ENCODE measurements around the gene WDR35. TPM values are rescaled to one million over a fixed set of nuclear protein-coding genes. Genes with fewer than 3 reads are reported as not detected.
A peak's percentile ranks its signal among the peaks of the same experiment; 100 is the strongest.

Gene WDR35
- total RNA-seq, 2 donors from 2014 or later: 4.7 to 6.4 TPM

DNA sequence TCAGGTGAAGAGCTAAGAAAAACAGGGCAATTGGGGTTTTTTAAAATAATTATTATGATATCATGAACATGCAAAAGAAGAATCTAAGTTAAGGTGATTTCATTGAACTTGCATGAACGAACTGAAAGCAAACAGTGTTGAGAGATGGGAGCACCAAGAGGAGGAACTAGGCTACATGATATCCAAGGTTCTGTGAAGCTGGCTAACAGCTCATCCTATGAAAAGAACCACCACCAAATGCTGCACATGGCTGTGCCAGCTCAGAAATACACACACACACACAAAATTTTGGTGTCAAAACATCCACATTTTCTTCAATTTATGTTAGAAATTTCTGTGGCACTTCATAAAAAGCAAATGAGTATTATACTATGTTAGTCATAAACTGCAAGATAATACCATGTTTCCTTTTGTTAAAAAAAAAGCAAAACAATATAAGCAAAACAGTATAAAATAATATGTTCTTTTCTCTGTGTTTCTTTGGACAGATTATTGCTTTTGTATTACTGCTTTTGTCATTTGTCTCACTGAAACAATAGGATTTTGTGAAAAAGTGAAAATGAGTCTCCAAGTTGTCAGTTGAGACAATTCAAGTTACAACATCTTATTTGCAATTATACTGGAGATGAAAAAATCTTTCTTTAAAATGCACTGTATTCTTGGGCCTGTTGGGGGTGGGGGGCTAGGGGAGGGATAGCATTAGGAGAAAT, 75.5 kb downstream of the WDR35 start:
- no peak for DNase-seq
- H3K27ac Mint-ChIP-seq: no peak overlapping the region
- no peak overlapping the region for H3K4me3 Mint-ChIP-seq
- no peak for ATAC-seq (replicated peaks in 1 of 2)
- H3K36me3 Mint-ChIP-seq (ENCODE audit: insufficient read depth in 2 of 2): peaks cover under 1 to 8% of the 10 kb centered on the region in 2 donors
- no peaks in the 10 kb centered on the region for H3K4me1 Mint-ChIP-seq (ENCODE audit: low read depth)
- no peaks in the 10 kb centered on the region for H3K9me3 Mint-ChIP-seq
- H3K27me3 Mint-ChIP-seq (ENCODE audit: low read depth): no peaks in the 10 kb centered on the region

DNA sequence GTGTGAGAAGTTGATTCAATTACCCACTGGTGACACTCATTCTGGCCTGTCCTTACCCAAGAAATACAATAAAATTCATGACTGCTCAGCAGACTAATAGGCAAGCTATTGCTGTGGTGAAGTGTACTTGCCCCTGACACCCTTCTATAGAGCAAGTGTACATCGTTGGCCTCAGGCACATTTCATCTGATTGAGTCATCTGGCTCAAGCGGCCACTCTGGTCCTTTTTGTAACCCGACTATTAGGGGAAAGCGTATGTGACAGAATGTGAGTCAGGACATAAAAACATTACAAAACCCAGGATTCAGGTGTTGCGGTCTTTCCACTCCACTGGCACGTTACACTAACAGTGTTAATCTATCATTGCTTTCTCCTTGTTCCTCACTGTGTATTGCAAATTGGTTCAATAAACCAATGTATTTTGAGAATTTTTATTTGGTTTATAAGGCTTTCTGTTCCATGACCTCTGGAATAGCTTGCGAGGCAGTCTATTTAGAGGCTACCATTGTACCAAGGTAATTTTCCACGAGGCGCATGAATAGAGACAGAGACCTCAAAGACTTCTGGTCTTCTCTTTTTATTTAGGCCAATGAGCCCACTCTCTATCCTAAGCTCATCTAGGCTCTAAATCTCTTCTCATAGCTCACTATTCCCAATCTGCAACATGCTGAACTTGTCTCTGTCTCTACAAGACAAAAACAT, 77.9 kb downstream of the WDR35 start:
- Mint-ChIP-seq H3K9me3 (no peaks in the 10 kb centered on the region), H3K27me3 (ENCODE audit: low read depth) (no peaks in the 10 kb centered on the region), H3K4me3 (no peak overlapping the region), H3K4me1 (ENCODE audit: low read depth) (no peaks in the 10 kb centered on the region), H3K36me3 (ENCODE audit: insufficient read depth in 2 of 2) (no peaks in the 10 kb centered on the region), H3K27ac (no peak overlapping the region)
- ATAC-seq (replicated peaks in 1 of 2) (no peak), DNase-seq (no peak)

DNA sequence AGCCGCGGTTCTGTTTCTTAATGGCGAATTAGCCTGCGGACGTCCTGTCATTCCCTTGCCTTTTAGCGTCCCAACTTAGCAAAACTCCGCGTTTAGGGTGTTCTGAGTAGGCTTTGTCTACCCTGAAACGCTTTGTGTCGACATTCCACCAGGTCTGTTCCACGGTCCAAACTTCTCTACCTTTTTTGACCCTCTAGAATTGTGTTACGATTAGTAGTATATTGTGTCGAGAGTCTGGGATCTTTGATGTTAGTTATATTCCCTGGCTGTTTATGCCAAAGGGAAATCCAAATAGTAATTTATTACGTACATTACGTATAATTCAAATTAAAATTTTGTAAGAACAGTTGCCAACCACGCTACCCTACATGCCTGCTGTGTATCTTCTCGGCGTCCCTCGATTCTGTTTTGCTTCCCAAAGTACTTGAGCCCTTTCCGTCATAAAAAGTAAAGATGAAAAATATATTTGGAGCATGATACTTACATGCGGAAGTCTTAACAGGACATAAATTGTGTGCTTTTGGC, 87.6 kb downstream of the WDR35 start:
- no peak for DNase-seq
- H3K27ac Mint-ChIP-seq: peak overlapping the region; percentile 98
- H3K36me3 Mint-ChIP-seq (ENCODE audit: insufficient read depth in 2 of 2): peaks cover 10 to 11% of the 10 kb centered on the region in 2 donors
- peaks cover 53% of the 10 kb centered on the region for H3K4me1 Mint-ChIP-seq (ENCODE audit: low read depth)
- H3K27me3 Mint-ChIP-seq (ENCODE audit: low read depth): no peaks in the 10 kb centered on the region
- peak overlapping the region; percentile 90 to 96 for H3K4me3 Mint-ChIP-seq
- H3K9me3 Mint-ChIP-seq: peaks cover 4 to 6% of the 10 kb centered on the region in 2 donors
- no peak for ATAC-seq (replicated peaks in 1 of 2)

DNA sequence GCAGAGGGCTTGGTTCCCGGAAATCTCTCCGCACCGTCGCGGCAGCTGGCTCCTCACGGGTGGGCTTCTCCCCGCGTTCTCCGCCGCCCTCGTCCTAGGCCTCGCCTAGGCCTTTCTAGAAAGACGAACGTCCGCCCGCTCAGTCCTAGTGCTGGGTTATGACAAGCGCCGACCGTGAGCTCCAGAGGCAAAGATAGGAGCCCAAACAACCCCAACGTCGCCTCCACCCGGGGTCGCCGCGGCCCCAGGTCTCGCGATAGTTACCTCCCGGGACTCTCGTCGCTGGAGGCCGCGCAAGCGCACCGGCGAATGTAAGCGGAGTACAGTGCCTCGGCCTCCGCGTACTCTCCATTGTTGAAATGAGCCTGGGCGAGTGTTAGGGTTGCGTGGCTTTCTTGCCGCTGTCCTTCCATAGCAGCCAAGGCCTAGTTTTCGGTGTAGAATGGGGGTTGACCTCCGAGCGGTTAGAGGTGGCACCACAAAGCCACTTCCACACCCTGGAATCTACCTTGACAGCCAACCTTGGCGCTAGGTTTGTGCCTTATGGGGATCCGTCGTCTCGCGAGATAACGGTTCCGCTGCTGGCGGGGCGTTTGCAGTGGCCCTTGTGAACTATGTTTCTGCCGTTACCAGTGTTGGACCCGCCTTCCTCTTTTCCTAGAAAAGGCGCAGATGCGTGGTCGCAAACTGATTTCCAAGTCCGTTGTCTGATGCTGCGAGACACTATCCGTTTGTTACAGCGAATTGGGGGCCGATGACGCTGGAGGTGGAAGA, 88.3 kb downstream of the WDR35 start, which contains the start of gene TTC32:
TTC32 (minus strand) TSS at position 542 of the 774 bp plus-strand sequence; CDS start at position 413, 129 bp downstream.
- H3K4me1 Mint-ChIP-seq (ENCODE audit: low read depth): peaks cover 54% of the 10 kb centered on the region
- peaks cover 10 to 11% of the 10 kb centered on the region in 2 donors for H3K36me3 Mint-ChIP-seq (ENCODE audit: insufficient read depth in 2 of 2)
- peak within 1 kb of the TSS; percentile 90 to 96 for H3K4me3 Mint-ChIP-seq
- ATAC-seq (replicated peaks in 1 of 2) (peak; percentile 89 to 90), DNase-seq (peak; percentile 93 to 94)
- H3K27ac Mint-ChIP-seq: peak within 1 kb of the TSS; percentile 98
- peaks cover 4 to 6% of the 10 kb centered on the region in 2 donors for H3K9me3 Mint-ChIP-seq
- H3K27me3 Mint-ChIP-seq (ENCODE audit: low read depth): no peaks in the 10 kb centered on the region

DNA sequence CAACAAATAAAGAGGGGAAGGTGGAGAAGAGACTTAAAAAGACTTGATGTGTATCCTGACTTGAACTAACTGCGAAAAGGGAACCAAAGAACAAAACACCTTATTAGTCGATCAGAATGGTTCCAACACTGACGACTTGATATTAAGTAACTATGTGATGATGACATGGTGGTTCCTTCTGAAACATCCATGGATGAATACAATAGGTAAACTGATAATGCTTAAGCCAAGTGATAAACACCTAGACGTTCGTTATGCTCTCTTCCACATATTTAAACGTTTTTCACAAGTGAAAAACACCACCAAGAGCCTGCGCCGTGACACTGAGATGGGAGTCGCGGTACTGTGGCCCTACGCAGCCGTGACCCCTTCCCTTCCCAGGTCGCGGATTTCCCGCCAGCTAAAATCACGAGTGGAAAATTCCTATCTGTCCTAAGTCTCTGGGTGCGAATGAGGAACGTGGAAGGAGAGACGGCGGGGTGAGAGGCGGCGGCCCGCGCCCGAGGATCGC, 88.9 kb downstream of the WDR35 start:
- peaks cover 4 to 6% of the 10 kb centered on the region in 2 donors for H3K9me3 Mint-ChIP-seq
- peak; percentile 1 to 2 for ATAC-seq (replicated peaks in 1 of 2)
- no peaks in the 10 kb centered on the region for H3K27me3 Mint-ChIP-seq (ENCODE audit: low read depth)
- H3K4me1 Mint-ChIP-seq (ENCODE audit: low read depth): peaks cover 58% of the 10 kb centered on the region
- H3K27ac Mint-ChIP-seq: peak overlapping the region; percentile 98
- H3K36me3 Mint-ChIP-seq (ENCODE audit: insufficient read depth in 2 of 2): peaks cover 10 to 11% of the 10 kb centered on the region in 2 donors
- DNase-seq: no peak
- H3K4me3 Mint-ChIP-seq: peak overlapping the region; percentile 90 to 96

DNA sequence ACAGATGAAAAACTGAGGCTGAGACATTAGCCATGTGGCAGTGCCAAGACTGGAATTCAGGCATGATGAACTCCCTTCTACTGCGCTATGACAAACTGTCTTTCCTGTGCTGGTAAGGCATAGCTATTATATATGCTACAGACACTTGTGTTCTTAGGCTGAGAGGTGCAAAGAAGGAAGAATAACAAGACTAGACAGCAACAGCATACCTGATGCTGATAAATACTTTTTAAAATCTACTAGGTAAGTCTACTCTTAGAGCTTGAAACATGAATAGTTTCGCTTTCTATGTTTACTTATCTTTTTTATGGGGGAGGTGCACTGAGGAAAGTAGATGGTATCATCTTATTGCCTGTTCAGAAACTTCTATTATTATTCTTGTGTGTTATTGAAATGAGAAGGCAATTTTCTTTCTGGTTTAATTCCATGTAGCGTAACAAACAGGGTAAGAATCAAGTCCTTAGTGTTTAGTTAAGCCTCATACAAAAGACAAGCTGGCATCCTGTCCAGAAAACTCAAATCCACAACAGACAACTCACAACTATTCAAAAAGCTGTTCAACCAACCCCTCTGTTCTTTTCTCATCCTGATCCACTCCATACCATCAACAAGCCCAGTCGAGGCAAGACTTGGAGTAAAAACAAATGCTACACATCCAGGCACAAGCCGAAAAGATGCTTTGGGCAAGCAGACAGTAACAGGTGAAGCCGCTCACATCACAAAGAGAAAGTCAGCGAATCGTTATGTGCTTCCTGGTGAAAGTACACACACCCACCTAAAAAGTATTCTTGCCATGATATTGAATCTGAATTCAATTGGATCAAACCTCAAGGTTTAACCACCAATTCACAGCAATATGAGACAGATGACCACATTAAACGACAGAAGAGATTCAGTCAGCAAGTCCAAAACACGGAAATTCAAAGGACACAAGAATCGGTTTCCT, 89.6 kb downstream of the WDR35 start:
- Mint-ChIP-seq H3K27me3 (ENCODE audit: low read depth) (no peaks in the 10 kb centered on the region), H3K27ac (peak overlapping the region; percentile 98), H3K36me3 (ENCODE audit: insufficient read depth in 2 of 2) (peaks cover 10 to 11% of the 10 kb centered on the region in 2 donors), H3K9me3 (peaks cover 4 to 6% of the 10 kb centered on the region in 2 donors), H3K4me1 (ENCODE audit: low read depth) (peaks cover 65% of the 10 kb centered on the region), H3K4me3 (peak overlapping the region; percentile 90 to 96)
- peak; percentile 12 for ATAC-seq (replicated peaks in 1 of 2)
- DNase-seq: peak; percentile 13 to 19

DNA sequence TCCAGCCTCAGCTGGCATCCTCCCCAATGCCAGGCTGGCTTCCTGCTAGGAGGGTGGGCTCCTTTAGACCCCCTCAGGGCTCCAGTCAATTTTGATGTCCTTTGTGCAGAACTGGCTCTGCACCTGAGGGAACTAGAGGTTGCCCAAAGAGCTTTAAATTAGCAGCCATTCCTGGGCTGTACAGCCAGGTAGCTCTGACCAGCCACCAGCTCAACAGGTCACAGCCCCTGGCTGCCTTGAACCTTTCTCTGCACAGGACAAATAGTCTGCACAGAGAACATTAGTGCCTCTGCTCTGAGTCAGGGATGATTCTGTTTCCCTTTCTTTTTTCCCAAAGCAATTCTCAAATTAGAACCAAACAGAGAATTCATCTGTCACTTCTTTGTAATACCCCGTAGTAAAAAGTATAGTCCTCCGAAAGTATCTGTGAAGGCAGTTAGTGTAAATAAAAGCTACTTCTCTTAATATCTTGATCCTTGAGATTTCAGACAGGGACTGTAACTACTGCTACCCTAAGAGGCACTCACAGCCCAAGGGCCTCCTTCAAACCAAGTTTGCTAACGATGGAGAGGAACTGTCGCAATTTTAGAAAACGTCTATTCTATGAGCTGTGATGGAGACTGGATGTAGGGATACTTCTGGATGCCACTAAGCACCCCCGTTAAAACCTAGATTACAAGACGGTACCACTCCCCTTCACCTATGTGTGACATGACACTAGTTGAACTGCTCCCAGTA, 91.1 kb downstream of the WDR35 start:
- H3K4me1 Mint-ChIP-seq (ENCODE audit: low read depth): peaks cover 70% of the 10 kb centered on the region

DNA sequence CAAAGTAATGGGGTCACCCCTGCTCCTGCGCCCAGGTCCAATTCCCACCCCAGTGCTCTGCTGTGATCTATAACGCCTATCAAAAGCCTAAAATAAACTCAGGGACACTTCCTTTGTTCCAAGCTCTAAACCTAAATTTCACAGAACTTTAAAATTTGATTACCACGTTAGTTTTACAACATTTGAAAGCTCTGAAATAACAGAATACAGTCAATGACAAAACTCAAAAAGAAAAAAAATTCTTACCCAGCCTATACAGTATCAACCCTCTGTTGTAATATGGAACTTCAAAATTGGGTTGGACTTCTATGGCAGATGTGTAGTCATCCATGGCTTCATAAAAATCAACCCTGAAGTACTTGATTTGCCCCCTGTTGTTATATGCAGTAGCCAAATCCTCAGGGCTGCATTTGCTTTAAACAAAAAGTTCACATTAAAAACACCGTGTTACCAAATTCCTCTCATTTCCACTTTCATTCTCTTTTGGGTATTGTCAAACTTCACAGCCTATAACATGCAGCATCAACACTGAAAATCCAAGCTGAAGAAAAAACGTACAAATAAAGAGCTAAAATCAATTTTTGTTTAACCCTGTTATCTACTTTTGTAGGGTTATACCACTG, 92.2 kb downstream of the WDR35 start:
- Mint-ChIP-seq H3K4me3 (peak overlapping the region; percentile 15 to 76), H3K27me3 (ENCODE audit: low read depth) (no peaks in the 10 kb centered on the region), H3K9me3 (no peaks in the 10 kb centered on the region), H3K4me1 (ENCODE audit: low read depth) (peaks cover 70% of the 10 kb centered on the region), H3K27ac (peak overlapping the region; percentile 23), H3K36me3 (ENCODE audit: insufficient read depth in 2 of 2) (peaks cover 6 to 7% of the 10 kb centered on the region in 2 donors)
- DNase-seq: no peak
- ATAC-seq (replicated peaks in 1 of 2): no peak

More for the DNA sequence above, 91.1 kb downstream of the WDR35 start:
- no peak for ATAC-seq (replicated peaks in 1 of 2)
- Mint-ChIP-seq H3K27ac (no peak overlapping the region), H3K4me3 (peak overlapping the region; percentile 27 to 47), H3K36me3 (ENCODE audit: insufficient read depth in 2 of 2) (peaks cover 5 to 11% of the 10 kb centered on the region in 2 donors), H3K27me3 (ENCODE audit: low read depth) (no peaks in the 10 kb centered on the region), H3K9me3 (peaks cover 0 to 2% of the 10 kb centered on the region in 2 donors)
- DNase-seq: no peak

DNA sequence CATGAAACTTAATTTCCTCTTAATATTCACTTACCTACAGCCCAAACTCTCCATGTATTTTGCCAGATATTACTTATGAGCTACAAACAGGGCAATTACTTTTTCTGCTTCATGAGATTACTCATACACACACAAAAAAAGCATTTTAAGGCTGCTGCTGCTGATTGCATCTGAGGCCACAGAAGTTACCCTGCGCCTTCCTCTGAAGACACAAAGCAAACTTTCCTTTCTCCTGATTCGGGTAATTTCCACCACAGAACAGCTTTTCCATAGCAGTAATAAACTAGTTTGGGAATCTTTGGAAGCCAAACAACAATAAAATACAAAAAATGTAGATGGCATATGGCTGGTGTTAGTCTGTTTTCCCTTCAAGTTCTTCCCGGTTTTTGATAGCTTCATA, 94.4 kb downstream of the WDR35 start:
- peak overlapping the region; percentile 20 to 69 for H3K4me3 Mint-ChIP-seq
- no peak for ATAC-seq (replicated peaks in 1 of 2)
- DNase-seq: no peak
- H3K27me3 Mint-ChIP-seq (ENCODE audit: low read depth): no peaks in the 10 kb centered on the region
- H3K9me3 Mint-ChIP-seq: no peaks in the 10 kb centered on the region
- peaks cover 4 to 5% of the 10 kb centered on the region in 2 donors for H3K36me3 Mint-ChIP-seq (ENCODE audit: insufficient read depth in 2 of 2)
- peaks cover 72% of the 10 kb centered on the region for H3K4me1 Mint-ChIP-seq (ENCODE audit: low read depth)
- H3K27ac Mint-ChIP-seq: peak overlapping the region; percentile 69

DNA sequence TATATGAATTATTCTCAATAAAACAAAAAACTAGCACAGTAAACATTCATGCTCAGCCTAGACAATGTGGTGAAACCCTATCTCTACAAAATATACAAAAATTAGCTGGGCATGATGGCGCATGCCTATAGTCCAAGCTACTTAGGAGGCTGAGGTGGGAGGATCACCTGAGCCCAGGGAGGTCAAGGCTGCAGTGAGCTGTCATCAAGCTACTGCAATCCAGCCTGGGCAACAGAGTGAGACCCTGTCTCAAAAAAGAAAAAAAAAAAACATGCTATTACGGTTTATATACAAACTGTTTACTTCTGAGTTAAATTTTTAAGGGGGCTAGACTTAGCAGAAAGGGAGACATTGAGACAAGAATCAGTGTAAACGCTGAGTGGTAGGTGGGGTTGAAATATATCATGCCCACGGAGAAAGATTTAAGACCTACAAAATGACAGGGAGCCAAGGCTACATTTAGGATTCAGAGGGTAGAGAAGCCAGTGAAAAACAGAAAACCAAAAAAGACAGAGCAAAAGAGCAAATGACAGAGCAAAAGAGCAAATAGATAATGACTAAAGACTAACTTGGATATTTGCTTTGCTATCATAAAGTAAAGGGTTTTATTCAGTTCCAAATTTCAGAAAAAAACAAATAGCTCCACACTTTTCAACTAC, 95.6 kb downstream of the WDR35 start:
- peaks cover 63% of the 10 kb centered on the region for H3K4me1 Mint-ChIP-seq (ENCODE audit: low read depth)

More for the DNA sequence above, 95.6 kb downstream of the WDR35 start:
- DNase-seq: no peak
- Mint-ChIP-seq H3K27me3 (ENCODE audit: low read depth) (no peaks in the 10 kb centered on the region), H3K9me3 (no peaks in the 10 kb centered on the region), H3K27ac (peak overlapping the region; percentile 5), H3K36me3 (ENCODE audit: insufficient read depth in 2 of 2) (peaks cover 3 to 4% of the 10 kb centered on the region in 2 donors), H3K4me3 (peak overlapping the region; percentile 28 to 37)
- peak in 1 of 2 donors; percentile 14 for ATAC-seq (replicated peaks in 1 of 2)
